H1 (cell line): Measurements from ENCODE around the gene TMEM170A. TPM values are rescaled to one million over a fixed set of nuclear protein-coding genes. Genes with fewer than 3 reads are reported as not detected.
A peak's percentile ranks its signal among the peaks of the same experiment; 100 is the strongest.

Source experiments
- CREB1 ChIP-seq: IDR thresholded peaks from 2 replicates; pipeline ENCODE4 v1.6.1; 2012; ENCODE audit warnings: inconsistent platforms
- HDAC2 ChIP-seq, 2 experiments: fragments of 300-600 bp in 1 of 2; sonication (generic) in 1 of 2; IDR thresholded peaks; 2 replicates each; pipeline ENCODE4 v1.6.1; 2011 to 2012; ENCODE audit warnings: low read depth in 2 of 2, low read length in 2 of 2, mild to moderate bottlenecking in 2 of 2, moderate library complexity in 2 of 2, borderline replicate concordance in 1 of 2, inconsistent platforms in 1 of 2
- NRF1 ChIP-seq: IDR thresholded peaks from 2 replicates; pipeline ENCODE4 v1.6.1; 2011; ENCODE audit warnings: mild to moderate bottlenecking, low read depth, low read length, improper control_type of control experiment
- PHF8 ChIP-seq: fragments of 200-600 bp; sonication (generic); conservative IDR thresholded peaks from 2 replicates; pipeline ENCODE4 v1.7.1; 2012; ENCODE audit warnings: low read depth, mild to moderate bottlenecking, inconsistent platforms, low read length, moderate library complexity
- TAF7 ChIP-seq: optimal IDR thresholded peaks from 2 replicates; pipeline ENCODE3; 2011; ENCODE audit warnings: low read depth, mild to moderate bottlenecking, inconsistent platforms, low read length, moderate library complexity, borderline replicate concordance
- TEAD4 ChIP-seq: IDR thresholded peaks from 2 replicates; pipeline ENCODE4 v1.6.1; 2012; ENCODE audit warnings: low read depth, low read length, inconsistent platforms, mixed read lengths
- polyA plus RNA-seq, 7 experiments: library from polyadenylated mRNA; depleted of rRNA in 3 of 7; stranded (reverse) in 5 of 7; unstranded in 2 of 7; fragments of >200 nt in 5 of 7; fragments of 200-250 nt in 2 of 7; gene quantifications; 1 replicate in 5 of 7; 2 replicates in 1 of 7; 4 replicates in 1 of 7; pipeline versions ENCODE4 v1.2.1 to v1.2.3, GENCODE V29; 2011 to 2013; ENCODE audit warnings: missing spikeins in 2 of 7, mixed read lengths in 2 of 7
- total RNA-seq: library from RNA; stranded (reverse); fragmentation: NEBNext Ultra II Directional; extraction: Animal tissue kit (Norgen Biotek cat#: 25700); gene quantifications from 2 replicates; pipeline ENCODE4 v1.2.1, GENCODE V29; 2021
- TF ChIP-seq, protein P1 (sequence below): fragments of 300-600 bp; sonication (generic); IDR thresholded peaks from 2 replicates; pipeline ENCODE4 v1.7.1; 2012; ENCODE audit warnings: low read length, moderate library complexity, mild to moderate bottlenecking, inconsistent platforms; ENCODE audit not compliant: insufficient replicate concordance
- TF ChIP-seq, protein P2 (sequence below): IDR thresholded peaks from 2 replicates; pipeline ENCODE4 v1.6.1; 2012; ENCODE audit warnings: inconsistent platforms

Gene TMEM170A
- total and polyA plus RNA-seq, 2 of the 8 experiments (the other 6 are each of a cell fraction or from before 2014, with no cell fraction given) = 22.9 to 56.6 TPM

DNA sequence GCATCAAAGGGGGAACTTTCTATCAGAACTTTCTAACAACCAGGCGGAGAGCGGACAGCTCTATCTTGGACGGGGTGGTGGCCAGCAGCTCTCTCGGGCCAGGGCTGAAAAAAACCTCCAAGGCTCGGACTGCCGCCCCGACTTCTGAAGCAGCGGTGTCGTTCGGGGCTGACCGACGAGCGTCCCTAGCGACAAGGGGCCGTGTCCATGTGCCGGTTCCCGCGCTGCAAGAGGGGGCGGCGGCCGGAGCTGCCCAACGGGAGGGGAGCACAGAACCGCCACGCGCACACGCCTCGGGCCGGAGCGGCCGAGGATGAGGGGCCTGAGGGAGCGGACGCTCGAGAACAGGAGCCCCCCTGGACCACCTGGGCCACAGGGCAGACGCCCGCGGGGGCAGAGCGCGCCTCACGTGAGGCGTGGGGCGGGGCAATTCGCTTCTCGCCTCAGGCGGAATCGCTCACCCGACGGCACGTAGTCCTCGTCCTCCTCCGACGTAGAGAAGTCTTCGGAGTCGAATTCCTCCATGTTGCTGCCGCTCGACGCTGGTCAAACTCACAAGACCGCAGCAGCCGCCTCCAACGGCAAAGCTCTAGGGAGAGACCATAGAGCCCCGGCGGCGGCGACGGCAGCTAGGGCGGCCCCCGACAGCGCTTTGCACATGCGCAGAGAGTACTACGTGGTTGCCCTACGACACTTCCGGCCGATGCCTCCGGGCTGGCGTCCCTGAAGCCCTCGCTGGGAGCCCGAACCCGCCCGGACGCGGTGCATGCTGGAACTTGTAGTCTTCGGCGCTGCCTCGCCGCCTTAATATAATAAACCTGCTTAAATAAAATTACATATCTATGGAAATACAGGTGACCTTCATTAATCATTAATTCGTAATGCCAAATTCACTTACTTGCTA lies 31.4 kb downstream of the TMEM170A start, which contains the start of gene CFDP1 (continued):
- TF ChIP-seq, protein P1, sequence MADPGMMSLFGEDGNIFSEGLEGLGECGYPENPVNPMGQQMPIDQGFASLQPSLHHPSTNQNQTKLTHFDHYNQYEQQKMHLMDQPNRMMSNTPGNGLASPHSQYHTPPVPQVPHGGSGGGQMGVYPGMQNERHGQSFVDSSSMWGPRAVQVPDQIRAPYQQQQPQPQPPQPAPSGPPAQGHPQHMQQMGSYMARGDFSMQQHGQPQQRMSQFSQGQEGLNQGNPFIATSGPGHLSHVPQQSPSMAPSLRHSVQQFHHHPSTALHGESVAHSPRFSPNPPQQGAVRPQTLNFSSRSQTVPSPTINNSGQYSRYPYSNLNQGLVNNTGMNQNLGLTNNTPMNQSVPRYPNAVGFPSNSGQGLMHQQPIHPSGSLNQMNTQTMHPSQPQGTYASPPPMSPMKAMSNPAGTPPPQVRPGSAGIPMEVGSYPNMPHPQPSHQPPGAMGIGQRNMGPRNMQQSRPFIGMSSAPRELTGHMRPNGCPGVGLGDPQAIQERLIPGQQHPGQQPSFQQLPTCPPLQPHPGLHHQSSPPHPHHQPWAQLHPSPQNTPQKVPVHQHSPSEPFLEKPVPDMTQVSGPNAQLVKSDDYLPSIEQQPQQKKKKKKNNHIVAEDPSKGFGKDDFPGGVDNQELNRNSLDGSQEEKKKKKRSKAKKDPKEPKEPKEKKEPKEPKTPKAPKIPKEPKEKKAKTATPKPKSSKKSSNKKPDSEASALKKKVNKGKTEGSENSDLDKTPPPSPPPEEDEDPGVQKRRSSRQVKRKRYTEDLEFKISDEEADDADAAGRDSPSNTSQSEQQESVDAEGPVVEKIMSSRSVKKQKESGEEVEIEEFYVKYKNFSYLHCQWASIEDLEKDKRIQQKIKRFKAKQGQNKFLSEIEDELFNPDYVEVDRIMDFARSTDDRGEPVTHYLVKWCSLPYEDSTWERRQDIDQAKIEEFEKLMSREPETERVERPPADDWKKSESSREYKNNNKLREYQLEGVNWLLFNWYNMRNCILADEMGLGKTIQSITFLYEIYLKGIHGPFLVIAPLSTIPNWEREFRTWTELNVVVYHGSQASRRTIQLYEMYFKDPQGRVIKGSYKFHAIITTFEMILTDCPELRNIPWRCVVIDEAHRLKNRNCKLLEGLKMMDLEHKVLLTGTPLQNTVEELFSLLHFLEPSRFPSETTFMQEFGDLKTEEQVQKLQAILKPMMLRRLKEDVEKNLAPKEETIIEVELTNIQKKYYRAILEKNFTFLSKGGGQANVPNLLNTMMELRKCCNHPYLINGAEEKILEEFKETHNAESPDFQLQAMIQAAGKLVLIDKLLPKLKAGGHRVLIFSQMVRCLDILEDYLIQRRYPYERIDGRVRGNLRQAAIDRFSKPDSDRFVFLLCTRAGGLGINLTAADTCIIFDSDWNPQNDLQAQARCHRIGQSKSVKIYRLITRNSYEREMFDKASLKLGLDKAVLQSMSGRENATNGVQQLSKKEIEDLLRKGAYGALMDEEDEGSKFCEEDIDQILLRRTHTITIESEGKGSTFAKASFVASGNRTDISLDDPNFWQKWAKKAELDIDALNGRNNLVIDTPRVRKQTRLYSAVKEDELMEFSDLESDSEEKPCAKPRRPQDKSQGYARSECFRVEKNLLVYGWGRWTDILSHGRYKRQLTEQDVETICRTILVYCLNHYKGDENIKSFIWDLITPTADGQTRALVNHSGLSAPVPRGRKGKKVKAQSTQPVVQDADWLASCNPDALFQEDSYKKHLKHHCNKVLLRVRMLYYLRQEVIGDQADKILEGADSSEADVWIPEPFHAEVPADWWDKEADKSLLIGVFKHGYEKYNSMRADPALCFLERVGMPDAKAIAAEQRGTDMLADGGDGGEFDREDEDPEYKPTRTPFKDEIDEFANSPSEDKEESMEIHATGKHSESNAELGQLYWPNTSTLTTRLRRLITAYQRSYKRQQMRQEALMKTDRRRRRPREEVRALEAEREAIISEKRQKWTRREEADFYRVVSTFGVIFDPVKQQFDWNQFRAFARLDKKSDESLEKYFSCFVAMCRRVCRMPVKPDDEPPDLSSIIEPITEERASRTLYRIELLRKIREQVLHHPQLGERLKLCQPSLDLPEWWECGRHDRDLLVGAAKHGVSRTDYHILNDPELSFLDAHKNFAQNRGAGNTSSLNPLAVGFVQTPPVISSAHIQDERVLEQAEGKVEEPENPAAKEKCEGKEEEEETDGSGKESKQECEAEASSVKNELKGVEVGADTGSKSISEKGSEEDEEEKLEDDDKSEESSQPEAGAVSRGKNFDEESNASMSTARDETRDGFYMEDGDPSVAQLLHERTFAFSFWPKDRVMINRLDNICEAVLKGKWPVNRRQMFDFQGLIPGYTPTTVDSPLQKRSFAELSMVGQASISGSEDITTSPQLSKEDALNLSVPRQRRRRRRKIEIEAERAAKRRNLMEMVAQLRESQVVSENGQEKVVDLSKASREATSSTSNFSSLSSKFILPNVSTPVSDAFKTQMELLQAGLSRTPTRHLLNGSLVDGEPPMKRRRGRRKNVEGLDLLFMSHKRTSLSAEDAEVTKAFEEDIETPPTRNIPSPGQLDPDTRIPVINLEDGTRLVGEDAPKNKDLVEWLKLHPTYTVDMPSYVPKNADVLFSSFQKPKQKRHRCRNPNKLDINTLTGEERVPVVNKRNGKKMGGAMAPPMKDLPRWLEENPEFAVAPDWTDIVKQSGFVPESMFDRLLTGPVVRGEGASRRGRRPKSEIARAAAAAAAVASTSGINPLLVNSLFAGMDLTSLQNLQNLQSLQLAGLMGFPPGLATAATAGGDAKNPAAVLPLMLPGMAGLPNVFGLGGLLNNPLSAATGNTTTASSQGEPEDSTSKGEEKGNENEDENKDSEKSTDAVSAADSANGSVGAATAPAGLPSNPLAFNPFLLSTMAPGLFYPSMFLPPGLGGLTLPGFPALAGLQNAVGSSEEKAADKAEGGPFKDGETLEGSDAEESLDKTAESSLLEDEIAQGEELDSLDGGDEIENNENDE = no peak
- peak in 1 of 2 experiments; percentile 84; a peak in 2 of 4 replicates for TF ChIP-seq HDAC2 (IDR thresholded peaks at IDR 0.05; ENCODE audit: borderline replicate concordance in 1 of 2, low read depth in 2 of 2, low read length in 2 of 2)
- no peak for TF ChIP-seq TEAD4
- TF ChIP-seq CREB1 = peak; percentile 85
- TF ChIP-seq PHF8 = peak; percentile 83
- TF ChIP-seq TAF7 = peak; percentile 35
- TF ChIP-seq NRF1 = peak; percentile 76
- TF ChIP-seq, protein P2, sequence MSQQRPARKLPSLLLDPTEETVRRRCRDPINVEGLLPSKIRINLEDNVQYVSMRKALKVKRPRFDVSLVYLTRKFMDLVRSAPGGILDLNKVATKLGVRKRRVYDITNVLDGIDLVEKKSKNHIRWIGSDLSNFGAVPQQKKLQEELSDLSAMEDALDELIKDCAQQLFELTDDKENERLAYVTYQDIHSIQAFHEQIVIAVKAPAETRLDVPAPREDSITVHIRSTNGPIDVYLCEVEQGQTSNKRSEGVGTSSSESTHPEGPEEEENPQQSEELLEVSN = peak; percentile 99
